Neuron (in vitro differentiated cells): ENCODE data around the gene ANO7.

Experiments
- H2AFZ ChIP-seq: one replicate; pipeline ENCODE4 v1.6.1; 2013; ENCODE audit warnings: low read depth, mild to moderate bottlenecking, inconsistent platforms, low read length, moderate library complexity
- H3K27me3 ChIP-seq: one replicate; pipeline ENCODE4 v1.6.1; 2013; ENCODE audit warnings: low read length; ENCODE audit not compliant: insufficient read depth
- H3K36me3 ChIP-seq: one replicate; pipeline ENCODE4 v1.6.1; 2013; ENCODE audit warnings: low read length; ENCODE audit not compliant: insufficient read depth
- H3K4me1 ChIP-seq: one replicate; pipeline ENCODE4 v1.6.1; 2013; ENCODE audit warnings: low read length; ENCODE audit not compliant: insufficient read depth
- H3K4me3 ChIP-seq: 2 replicates; pipeline ENCODE4 v1.5.1; 2013; ENCODE audit warnings: mild to moderate bottlenecking, low read length, moderate library complexity
- H3K9me3 ChIP-seq: one replicate; pipeline ENCODE4 v1.6.1; 2013; ENCODE audit warnings: low read length

The ANO7 gene

DNA sequence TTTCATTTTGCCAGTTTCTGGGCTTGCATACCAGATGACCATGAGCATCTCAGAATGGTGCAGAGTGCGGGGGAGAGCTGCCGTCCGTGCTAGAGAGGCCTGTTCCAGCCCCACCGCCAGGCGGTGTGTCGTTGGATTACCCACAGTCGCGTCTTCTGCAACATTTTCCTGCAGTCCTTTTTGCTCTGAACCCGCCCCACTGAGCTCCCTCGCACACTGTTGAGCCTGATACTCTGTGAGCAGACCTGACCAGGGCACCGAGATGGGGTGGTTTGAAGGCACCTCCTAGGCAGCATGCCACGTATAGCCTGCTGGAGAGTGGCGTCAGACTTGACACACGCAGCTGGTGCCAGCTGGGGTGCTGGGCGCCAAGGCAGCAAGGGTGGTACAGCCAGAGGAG lies 20.1 kb upstream of the ANO7 start:
- Histone ChIP-seq H3K4me3 (no peak overlapping the region), H3K36me3 (peaks cover 75% of the 10 kb centered on the region), H3K9me3 (peaks cover 17% of the 10 kb centered on the region), H3K4me1 (no peaks in the 10 kb centered on the region), H3K27me3 (no peaks in the 10 kb centered on the region), H2AFZ (no peak overlapping the region)

- H3K27me3 ChIP-seq: no peaks in the 10 kb centered on the region
- H3K4me3 ChIP-seq: no peak overlapping the region
- no peaks in the 10 kb centered on the region for H3K4me1 ChIP-seq
- H3K36me3 ChIP-seq: peaks cover 54% of the 10 kb centered on the region
- H2AFZ ChIP-seq: no peak overlapping the region
- peaks cover 17% of the 10 kb centered on the region for H3K9me3 ChIP-seq
These were observed 14.9 kb upstream of the ANO7 start for GRCh38 chr2:241173557-241173956.

DNA sequence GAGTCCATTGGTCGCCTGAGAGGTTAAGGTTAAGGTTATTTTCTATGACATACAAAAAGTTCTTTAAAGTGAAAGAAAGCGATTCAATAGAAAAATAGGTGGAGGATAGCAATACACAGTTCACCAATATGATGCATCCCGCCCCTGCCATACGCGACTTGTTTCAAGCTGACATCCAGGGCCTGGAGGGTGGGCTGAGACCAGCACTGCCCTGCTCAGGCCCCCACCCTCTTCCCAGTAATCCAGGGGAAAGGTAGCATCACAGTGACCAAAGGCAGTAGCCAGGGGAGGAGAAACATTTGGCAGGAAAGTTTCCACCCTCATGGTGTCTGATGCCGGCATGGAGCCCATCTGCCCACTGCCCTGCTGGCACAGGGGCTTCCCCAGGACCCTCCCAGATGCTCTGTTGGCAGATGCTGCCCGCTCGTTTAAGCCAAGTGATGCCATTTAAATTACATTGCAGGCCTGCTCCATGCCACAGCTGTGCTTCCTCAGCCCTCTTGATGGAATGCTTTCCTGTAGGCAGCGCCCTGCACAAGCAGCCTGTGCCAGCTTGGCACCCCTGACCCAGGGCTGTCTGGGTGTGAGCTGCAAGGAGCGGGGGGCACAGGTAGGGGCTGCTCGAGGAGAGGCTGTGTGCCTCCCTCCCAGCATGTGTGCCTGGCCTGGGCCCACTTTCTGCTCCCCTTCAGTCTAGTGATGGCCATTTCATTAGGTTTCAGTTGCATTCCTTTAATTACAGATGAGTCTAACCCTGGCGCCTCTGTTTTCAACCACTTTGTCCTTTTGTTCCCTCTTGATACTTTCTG lies 10.7 kb upstream of the ANO7 start:
- no peak overlapping the region for H3K4me3 ChIP-seq
- no peaks in the 10 kb centered on the region for H3K27me3 ChIP-seq
- no peaks in the 10 kb centered on the region for H3K9me3 ChIP-seq

GRCh38 chr2:241178961-241179360 lies 9.5 kb upstream of the ANO7 start:
- peaks cover 28% of the 10 kb centered on the region for H3K36me3 ChIP-seq
- H3K4me3 ChIP-seq: no peak overlapping the region
- H3K27me3 ChIP-seq: no peaks in the 10 kb centered on the region
- H3K9me3 ChIP-seq: no peaks in the 10 kb centered on the region
- no peak overlapping the region for H2AFZ ChIP-seq
- peaks cover 5% of the 10 kb centered on the region for H3K4me1 ChIP-seq

More for the DNA sequence above, 10.7 kb upstream of the ANO7 start:
- H2AFZ ChIP-seq: no peak overlapping the region
- H3K4me1 ChIP-seq: peaks cover 5% of the 10 kb centered on the region
- H3K36me3 ChIP-seq: peaks cover 28% of the 10 kb centered on the region

- Histone ChIP-seq H3K36me3 (peaks cover 24% of the 10 kb centered on the region), H3K9me3 (no peaks in the 10 kb centered on the region), H3K4me1 (peaks cover 5% of the 10 kb centered on the region), H2AFZ (no peak overlapping the region), H3K4me3 (no peak overlapping the region), H3K27me3 (no peaks in the 10 kb centered on the region)
These were observed 8.6 kb upstream of the ANO7 start for GRCh38 chr2:241179899-241180298.

DNA sequence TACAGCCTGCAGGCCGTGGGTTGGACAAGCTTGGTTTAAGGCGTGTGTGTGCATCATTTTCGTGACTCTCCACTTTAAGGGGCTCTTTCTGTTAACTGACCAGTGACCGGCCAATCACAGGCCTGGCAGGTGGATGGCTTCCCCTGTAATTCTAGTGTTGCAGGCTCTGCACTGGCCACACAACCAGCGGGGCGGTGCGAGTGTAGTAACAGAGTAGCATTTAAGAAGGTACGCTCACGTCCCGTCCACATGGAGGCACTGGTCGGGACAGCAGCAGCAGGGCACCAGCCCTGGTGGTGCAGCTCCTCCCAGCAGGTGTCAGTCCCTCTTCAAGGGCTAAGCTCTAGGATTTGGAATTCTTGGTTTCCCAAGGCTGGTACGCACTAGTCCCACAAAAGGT lies 8.0 kb upstream of the ANO7 start:
- peaks cover 5% of the 10 kb centered on the region for H3K4me1 ChIP-seq
- H3K4me3 ChIP-seq: no peak overlapping the region
- H3K9me3 ChIP-seq: no peaks in the 10 kb centered on the region
- peaks cover 19% of the 10 kb centered on the region for H3K36me3 ChIP-seq
- H3K27me3 ChIP-seq: no peaks in the 10 kb centered on the region
- no peak overlapping the region for H2AFZ ChIP-seq

DNA sequence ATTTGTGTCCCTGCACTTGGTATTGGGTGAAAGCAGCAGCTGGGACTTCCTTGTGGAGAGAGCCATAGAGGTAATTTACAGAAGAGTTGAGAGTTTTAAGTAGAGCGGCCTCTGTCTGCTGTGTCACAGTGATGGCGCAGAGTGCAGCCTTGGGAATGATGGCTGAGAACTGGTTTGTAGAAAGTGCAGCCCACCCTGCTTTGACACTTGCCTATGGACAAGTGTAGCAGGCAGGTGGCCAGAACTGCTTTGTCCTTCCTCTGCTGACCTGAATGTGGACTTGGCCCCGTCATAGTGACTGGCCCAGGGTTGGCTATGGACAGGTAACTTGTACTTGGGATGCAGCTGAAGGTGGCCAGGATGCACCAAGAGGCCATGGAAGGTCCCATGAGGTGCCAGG lies 6.4 kb upstream of the ANO7 start:
- Histone ChIP-seq H3K4me3 (no peak overlapping the region), H3K9me3 (no peaks in the 10 kb centered on the region), H3K4me1 (peaks cover 5% of the 10 kb centered on the region), H2AFZ (no peak overlapping the region), H3K27me3 (no peaks in the 10 kb centered on the region), H3K36me3 (peaks cover 14% of the 10 kb centered on the region)

DNA sequence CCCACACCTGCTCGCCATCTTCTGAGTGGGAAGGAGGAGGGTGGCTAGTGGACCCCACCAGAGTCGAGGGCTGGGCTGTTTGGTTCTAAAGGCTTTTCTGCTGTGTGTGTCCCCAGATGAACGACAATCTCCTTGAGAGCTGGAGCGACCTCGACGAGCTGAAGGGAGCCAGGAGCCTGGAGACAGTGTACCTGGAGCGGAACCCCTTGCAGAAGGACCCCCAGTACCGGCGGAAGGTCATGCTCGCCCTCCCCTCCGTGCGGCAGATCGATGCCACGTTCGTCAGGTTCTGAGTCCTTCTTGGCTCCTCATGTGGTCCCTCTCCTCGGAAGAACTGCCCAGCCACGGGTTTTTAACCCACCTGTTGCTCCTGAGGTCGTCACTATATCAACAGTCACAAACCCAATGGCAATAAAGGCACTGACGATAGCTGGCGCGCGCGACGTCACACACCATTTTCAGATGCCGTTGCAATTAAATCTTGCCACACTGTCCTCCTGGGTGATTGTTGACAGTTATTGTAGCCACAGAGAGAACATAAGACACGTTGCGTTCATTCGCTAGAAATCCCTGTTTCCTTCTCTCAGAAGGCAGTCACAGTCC lies 5.8 kb upstream of the ANO7 start:
- Histone ChIP-seq H3K36me3 (peaks cover 14% of the 10 kb centered on the region), H3K9me3 (no peaks in the 10 kb centered on the region), H3K4me3 (no peak overlapping the region), H2AFZ (no peak overlapping the region), H3K4me1 (peaks cover 5% of the 10 kb centered on the region), H3K27me3 (no peaks in the 10 kb centered on the region)

- H3K9me3 ChIP-seq: no peaks in the 10 kb centered on the region
- H2AFZ ChIP-seq: no peak overlapping the region
- H3K27me3 ChIP-seq: no peaks in the 10 kb centered on the region
- peaks cover 14% of the 10 kb centered on the region for H3K36me3 ChIP-seq
- H3K4me1 ChIP-seq: peaks cover 8% of the 10 kb centered on the region
- H3K4me3 ChIP-seq: no peak overlapping the region
These were observed 5.3 kb upstream of the ANO7 start for GRCh38 chr2:241183221-241183620.

DNA sequence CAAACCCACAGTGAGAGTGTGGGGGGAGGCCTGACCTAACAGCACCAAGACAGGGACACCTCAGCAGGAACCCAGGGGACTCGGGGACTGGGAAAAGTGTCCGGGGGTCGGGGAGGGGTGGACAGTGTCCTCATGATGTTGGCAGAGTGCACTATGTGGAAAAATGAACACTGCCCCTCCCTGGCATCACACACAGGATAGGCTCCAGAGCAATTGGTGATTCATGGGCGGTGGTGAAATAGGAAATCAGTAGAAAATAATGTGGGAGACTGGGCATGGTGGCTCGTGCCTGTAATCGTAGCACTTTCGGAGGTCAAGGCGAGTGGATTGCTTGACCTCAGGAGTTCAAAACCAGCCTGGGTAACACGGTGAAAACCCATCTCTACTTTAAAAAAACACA lies 3.6 kb upstream of the ANO7 start:
- H2AFZ ChIP-seq: no peak overlapping the region
- H3K4me3 ChIP-seq: no peak overlapping the region
- peaks cover 13% of the 10 kb centered on the region for H3K36me3 ChIP-seq
- H3K9me3 ChIP-seq: no peaks in the 10 kb centered on the region
- H3K4me1 ChIP-seq: peaks cover 2% of the 10 kb centered on the region
- H3K27me3 ChIP-seq: no peaks in the 10 kb centered on the region

GRCh38 chr2:241185961-241186360 lies 2.5 kb upstream of the ANO7 start:
- H3K9me3 ChIP-seq: no peaks in the 10 kb centered on the region
- H3K4me1 ChIP-seq: peaks cover 2% of the 10 kb centered on the region
- H3K36me3 ChIP-seq: peaks cover 11% of the 10 kb centered on the region
- H3K27me3 ChIP-seq: no peaks in the 10 kb centered on the region
- H3K4me3 ChIP-seq: no peak overlapping the region
- no peak overlapping the region for H2AFZ ChIP-seq

DNA sequence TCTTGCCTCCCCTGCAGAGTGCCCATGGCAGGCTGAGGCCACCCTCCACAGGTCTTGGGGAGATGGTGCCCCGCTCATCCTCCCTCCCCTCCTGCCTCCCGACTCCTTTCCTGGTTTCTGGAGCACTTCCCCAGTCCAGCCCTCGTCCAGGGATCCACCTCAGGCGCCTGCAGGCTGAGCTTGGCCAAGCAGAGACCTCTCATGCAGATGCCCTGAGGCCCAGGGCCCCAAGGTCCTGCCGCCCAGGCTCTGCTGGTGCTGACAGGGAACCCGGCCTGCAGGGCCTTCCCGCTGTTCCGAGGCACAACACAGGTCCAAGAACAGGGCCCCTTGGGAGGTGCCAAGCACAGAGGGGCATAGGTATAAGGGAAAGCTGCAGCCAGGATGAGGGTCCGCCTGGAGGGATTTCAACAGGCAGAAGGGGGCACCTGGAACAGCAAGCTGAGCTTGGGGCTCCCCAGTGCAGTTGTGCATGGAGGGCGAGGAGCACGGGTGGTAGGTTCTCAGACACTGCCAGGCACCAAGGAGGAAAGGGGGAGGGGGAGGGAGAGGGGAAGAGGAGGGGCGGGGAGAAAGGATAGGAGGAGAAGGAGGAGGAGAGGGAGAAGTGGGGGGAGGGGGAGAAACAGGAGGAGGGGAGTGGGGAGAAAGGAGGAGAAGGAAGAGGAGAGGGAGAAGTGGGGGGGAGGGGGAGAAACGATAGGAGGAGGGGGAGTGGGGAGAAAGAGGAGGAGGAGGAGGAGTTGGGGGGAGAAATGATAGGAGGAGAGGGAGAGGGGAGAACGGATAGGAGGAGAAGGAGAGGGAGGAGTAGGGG lies 1.2 kb upstream of the ANO7 start:
- Histone ChIP-seq H3K36me3 (peaks cover 5% of the 10 kb centered on the region), H2AFZ (no peak overlapping the region), H3K4me1 (peaks cover 2% of the 10 kb centered on the region), H3K9me3 (no peaks in the 10 kb centered on the region), H3K4me3 (no peak overlapping the region), H3K27me3 (no peaks in the 10 kb centered on the region)

GRCh38 chr2:241187918-241188234 lies 601 bp upstream of the ANO7 start:
- H3K4me3 ChIP-seq: no peak overlapping the region
- no peaks in the 10 kb centered on the region for H3K27me3 ChIP-seq
- H3K36me3 ChIP-seq: peaks cover 5% of the 10 kb centered on the region
- peaks cover 2% of the 10 kb centered on the region for H3K4me1 ChIP-seq
- H3K9me3 ChIP-seq: no peaks in the 10 kb centered on the region
- no peak overlapping the region for H2AFZ ChIP-seq
